ENCODE measurements around the gene PTPRN2. TPM values are rescaled to one million over a fixed set of nuclear protein-coding genes. Genes with fewer than 3 reads are reported as not detected.
"Not testable (repeated sequence)": the region's sequence is repeated elsewhere in the genome, so short reads cannot be mapped to it uniquely, and the experiment has no call there.

Gene PTPRN2
- 15.4 and 16.2 TPM in 2 replicates for total RNA-seq (ENCODE audit: low replicate concordance)
- long read RNA-seq, partial matches to known transcripts, result 25 of 37 reads
- long read RNA-seq, other reads (novel, unspliced or antisense), result 12 of 37 reads

DNA sequence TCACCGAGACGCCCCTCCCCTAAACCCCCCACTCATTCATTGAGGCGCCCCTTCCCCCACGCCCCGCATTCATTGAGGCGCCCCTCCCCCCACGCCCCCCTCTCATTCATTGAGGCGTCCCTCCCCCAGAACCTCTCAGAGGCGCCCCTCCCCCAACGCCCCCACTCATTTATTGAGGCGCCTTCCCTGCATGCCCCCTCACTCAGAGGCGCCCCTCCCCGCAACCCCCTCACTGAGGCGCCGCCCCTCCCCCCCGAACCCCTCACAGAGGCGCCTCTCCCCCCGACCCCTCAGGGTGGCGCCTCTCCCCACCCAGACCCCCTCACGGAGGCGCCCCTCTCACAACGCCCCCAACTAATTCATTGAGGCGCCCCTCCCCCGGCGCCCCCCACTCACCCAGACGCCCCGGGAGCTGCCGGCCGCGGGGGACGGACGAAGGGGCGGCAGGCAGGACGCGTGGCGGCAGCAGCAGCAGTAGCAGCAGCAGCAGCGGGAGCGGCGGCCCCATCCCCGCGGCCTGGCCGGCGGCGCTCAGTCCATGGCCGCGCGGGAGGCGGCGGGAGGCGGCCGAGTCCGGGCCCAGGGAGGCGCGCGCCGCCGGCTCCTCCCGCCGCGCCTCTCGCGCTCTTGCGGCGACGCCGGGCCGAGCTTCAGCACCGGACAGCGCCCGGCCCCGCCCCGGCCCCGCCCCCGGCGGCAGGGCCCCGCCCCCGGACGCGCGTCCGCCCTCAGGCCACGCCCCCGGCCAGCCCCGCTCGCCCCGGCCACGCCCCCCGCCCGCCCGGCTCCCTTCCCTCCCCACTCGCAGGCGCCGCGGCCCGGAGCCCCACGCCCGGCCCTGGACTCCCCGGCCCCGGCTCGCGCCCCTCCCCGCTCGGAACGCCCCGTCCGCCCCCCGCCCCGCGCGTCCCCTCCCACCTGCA lies at the start of gene PTPRN2:
Gene PTPRN2, minus strand, starts transcription at position 662 of the 923 bp plus-strand sequence.
- no peak within 1 kb of the TSS for H3K27ac Mint-ChIP-seq
- no peaks in the 10 kb centered on the region for H3K36me3 Mint-ChIP-seq
- no peaks in the 10 kb centered on the region for H3K4me1 Mint-ChIP-seq (ENCODE audit: unreplicated experiment)
- H3K9me3 Mint-ChIP-seq, result no peaks in the 10 kb centered on the region
- DNase-seq (ENCODE audit: extremely low spot score, unreplicated experiment), result peak; percentile 81
- H3K4me3 Mint-ChIP-seq, result peak within 1 kb of the TSS; percentile 79
- H3K27me3 Mint-ChIP-seq, result peaks cover 61% of the 10 kb centered on the region
- no peak for TF ChIP-seq CTCF (conservative IDR thresholded peaks at IDR 0.05)

DNA sequence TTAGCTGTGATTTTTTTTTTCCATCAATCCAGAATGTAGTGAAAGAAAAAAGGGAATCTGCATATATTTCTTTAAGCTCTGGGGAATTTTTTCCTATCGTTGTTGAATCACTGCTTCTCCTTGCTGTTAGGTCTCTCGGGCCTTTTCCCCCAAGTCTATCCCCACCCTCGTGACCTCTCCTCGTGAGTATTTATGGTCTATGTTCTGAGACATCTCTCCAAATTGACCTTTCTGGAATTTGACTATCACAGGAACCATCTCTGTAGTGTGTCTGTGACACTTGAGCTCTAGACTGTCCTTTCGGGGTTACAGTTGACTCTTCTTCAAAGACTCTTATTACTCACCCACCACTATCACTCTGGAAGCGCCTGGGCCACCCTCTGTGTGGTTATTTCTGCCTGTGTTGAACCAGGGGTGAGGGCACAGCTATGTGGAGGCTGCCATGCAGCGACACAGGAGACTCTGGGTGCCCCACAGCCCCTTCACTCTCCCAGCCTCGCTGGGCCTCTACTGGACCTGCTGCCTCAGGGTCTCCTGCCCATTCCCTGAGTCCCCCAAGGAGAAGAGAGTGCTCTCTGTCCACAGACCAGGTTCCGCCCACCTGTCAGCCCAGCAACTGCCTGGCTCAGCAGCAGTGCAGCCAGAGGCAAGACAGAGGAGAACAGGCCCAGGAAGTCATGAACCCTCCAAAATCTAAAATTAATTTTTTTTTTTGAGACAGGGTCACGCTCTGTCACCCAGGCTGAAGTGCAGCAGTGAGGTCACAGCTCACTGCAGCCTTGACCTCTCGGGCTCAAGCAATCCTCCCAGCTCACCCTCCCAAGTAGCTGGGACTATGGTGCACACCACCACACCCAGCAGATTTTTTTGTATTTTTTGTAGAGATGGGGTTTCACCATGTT lies 45.7 kb upstream of the PTPRN2 start:
- Mint-ChIP-seq H3K36me3 (peaks cover 22% of the 10 kb centered on the region), H3K4me3 (no peak overlapping the region), H3K27me3 (no peaks in the 10 kb centered on the region), H3K9me3 (no peaks in the 10 kb centered on the region), H3K4me1 (ENCODE audit: unreplicated experiment) (no peaks in the 10 kb centered on the region), H3K27ac (no peak overlapping the region)
- DNase-seq (ENCODE audit: extremely low spot score, unreplicated experiment), result no peak
- TF ChIP-seq CTCF (conservative IDR thresholded peaks at IDR 0.05), result no peak

GRCh38 chr7:158631574-158632195 lies 44.1 kb upstream of the PTPRN2 start:
- Mint-ChIP-seq H3K9me3 (no peaks in the 10 kb centered on the region), H3K4me3 (no peak overlapping the region)

DNA sequence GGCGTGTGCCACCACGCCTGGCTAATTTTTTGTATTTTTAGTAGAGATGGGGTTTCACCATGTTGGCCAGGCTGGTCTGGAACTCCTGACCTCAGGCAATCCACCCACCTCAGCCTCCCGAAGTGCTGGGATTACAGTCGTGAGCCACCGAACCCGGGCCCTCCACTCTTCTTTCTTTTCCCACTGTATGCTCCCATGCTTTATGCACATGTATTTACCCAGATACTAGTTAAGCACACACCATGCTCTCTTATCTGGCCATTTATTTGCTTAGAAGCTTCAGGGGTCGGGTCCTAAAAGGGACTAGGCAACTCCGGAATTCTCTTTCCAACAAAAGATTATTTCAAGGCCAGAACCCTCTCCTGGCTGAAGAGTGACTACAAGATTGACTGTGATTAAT lies 38.7 kb upstream of the PTPRN2 start:
- H3K9me3 Mint-ChIP-seq; DNase-seq (ENCODE audit: extremely low spot score, unreplicated experiment); H3K4me1 Mint-ChIP-seq (ENCODE audit: unreplicated experiment); H3K27me3 Mint-ChIP-seq; H3K4me3 Mint-ChIP-seq; H3K27ac Mint-ChIP-seq: not testable (repeated sequence)
- H3K36me3 Mint-ChIP-seq, result peaks cover 36% of the 10 kb centered on the region

More at GRCh38 chr7:158631574-158632195, 44.1 kb upstream of the PTPRN2 start:
- H3K27ac Mint-ChIP-seq, result no peak overlapping the region
- no peaks in the 10 kb centered on the region for H3K4me1 Mint-ChIP-seq (ENCODE audit: unreplicated experiment)
- TF ChIP-seq CTCF (conservative IDR thresholded peaks at IDR 0.05), result no peak
- DNase-seq (ENCODE audit: extremely low spot score, unreplicated experiment), result no peak
- H3K27me3 Mint-ChIP-seq, result no peaks in the 10 kb centered on the region
- peaks cover 28% of the 10 kb centered on the region for H3K36me3 Mint-ChIP-seq

GRCh38 chr7:158623241-158623640 lies 35.6 kb upstream of the PTPRN2 start:
- DNase-seq (ENCODE audit: extremely low spot score, unreplicated experiment), result no peak
- Mint-ChIP-seq H3K9me3 (no peaks in the 10 kb centered on the region), H3K27me3 (no peaks in the 10 kb centered on the region), H3K36me3 (peaks cover 22% of the 10 kb centered on the region), H3K4me1 (ENCODE audit: unreplicated experiment) (no peaks in the 10 kb centered on the region), H3K4me3 (no peak overlapping the region), H3K27ac (no peak overlapping the region)
- TF ChIP-seq CTCF (conservative IDR thresholded peaks at IDR 0.05), result no peak

Measured in type B pancreatic cell (in vitro differentiated cells).